GM19468 (cell line): ENCODE measurements around the gene SSR4.

Experiments used
- ATAC-seq: cut with Tn5 transposase; IDR thresholded peaks from one replicate; pipeline ENCODE4 v1.9.1; 2021; ENCODE audit warnings: mild to moderate bottlenecking, moderate library complexity, moderate number of reproducible peaks; ENCODE audit not compliant: unreplicated experiment; ENCODE audit errors: extremely low read depth

The SSR4 gene

DNA sequence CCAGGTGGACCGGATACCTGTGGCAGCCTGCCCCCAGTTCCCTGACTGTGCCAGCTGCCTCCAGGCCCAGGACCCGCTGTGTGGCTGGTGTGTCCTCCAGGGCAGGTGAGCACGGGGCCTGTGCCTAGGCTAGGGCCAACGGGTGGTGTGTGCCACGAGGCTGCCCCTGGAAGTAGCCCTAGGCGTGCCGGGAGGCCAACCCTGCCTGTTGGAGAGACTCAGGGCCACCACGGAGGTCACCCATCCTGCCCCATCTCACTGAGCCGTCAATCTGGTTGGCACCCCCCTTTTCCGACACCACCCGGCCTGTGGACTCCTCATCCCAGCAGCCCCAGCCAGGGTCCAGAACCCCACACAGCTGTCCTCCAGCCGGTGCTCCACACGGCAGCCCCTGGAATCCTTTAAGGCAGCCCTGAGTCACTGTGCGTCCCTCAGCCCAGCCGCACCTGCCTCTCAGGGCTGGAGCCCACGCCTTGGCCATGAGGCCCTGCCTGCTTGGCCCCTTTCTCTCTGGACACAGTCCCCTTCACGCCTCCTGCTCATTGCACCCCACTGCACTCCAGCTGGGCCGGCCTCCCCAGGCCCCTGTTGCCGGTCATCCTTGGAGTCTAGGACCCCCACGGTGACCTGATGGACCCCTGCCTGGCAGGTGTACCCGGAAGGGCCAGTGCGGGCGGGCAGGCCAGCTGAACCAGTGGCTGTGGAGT lies 25.2 kb upstream of the SSR4 start:
- no peak for ATAC-seq

GRCh38 chrX:153769865-153770600 lies 24.4 kb upstream of the SSR4 start:
- ATAC-seq = no peak

DNA sequence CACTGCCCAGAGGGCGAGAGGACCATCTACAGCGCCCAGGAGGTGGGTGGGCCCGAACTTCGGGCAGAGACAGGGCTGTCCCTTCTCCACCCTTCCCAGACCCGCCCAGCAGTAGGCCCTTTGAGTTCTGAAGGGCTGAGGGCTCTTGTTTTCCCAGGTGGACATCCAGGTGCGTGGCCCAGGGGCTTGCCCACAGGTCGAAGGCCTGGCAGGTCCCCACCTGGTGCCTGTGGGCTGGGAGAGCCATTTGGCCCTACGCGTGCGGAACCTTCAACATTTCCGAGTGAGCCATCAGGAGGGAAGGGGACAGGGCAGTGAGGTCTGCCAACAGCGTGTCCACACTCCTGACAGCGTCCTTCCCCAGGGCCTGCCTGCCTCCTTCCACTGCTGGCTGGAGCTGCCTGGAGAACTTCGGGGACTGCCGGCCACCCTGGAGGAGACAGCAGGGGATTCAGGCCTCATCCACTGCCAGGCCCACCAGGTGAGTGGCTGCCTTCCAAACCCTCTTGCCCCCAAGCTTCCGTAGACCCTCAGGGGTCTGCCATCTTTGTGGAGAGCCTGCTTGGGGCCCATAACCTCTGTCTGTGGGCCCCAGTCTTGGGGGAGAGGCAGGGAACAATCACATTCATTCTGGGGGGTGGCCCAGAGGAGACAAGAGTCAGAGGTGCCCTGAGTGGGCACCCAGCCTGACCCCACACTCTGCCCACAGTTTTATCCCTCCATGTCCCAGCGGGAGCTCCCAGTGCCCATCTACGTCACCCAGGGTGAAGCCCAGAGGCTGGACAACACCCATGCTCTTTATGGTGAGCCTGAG lies 23.7 kb upstream of the SSR4 start:
- no peak for ATAC-seq

DNA sequence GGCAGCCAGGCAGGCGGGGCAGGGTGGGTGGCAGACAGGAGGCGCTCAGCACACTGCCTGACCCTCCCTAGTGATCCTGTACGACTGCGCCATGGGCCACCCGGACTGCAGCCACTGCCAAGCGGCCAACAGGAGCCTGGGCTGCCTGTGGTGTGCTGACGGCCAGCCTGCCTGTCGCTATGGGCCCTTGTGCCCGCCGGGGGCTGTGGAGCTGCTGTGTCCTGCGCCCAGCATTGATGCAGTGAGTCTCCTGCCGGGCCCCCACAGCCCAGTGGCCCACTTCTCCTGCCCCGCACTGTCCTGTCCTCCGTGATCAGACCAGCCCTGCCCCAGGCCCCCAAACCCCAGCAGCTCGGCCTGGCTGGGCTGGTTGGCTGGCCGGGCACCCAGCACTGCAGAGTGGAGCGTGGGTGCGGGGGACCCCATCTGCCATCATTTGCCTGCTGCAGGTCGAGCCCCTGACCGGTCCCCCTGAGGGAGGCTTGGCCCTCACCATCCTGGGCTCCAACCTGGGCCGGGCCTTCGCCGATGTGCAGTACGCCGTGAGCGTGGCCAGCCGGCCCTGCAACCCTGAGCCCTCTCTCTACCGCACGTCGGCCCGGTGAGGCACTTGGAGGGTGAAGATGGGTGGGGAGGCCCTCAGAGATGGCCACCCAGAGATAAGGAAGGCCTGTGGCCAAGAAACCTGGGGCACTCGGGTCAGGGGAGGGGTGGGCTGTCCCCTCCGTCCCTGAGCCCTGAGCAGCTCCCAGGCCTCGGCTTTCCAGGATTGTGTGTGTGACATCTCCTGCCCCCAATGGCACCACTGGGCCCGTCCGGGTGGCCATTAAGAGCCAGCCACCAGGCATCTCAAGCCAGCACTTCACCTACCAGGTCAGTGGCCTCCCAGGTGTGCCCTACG lies 22.8 kb upstream of the SSR4 start:
- ATAC-seq = no peak

DNA sequence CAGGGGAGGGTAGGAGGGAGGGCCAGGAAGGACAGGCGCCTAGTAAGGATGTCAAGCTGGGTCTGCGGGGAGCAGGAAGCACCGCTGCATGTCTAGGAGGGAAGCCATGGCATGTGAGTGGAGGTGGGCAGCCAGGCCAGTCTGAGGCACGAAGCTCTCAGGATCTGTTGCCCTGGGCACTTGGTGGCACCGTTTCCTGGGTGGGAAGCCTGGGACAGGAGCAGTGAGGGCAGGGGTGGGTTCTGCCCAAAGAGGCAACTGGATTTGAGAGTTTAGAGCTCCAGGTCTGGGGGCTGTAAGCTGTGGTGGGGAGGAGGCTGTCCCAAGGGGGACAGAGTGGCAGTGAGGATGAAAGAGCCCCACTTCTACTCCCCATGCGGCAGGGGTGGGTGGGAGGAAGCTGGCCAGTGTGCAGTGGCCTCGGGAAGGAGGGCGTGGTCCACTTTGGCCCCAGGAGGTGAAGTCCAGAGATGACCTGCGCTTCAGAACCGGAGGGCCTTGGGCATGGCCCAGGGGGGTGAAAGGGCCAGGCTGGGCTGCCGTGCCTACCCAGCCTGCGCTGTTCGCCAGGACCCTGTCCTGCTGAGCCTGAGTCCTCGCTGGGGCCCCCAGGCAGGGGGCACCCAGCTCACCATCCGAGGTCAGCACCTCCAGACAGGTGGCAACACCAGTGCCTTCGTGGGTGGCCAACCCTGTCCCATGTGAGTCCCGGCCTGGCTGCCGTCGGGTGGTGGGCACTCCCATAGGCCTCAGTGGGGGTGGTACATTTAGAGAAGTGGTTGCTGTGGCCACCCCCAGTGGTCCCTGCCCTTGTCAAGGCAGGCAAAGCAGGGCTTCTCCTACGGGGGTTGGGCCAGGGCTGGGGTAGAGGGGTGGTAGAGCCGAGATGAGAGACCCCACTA lies 21.9 kb upstream of the SSR4 start:
- no peak for ATAC-seq

DNA sequence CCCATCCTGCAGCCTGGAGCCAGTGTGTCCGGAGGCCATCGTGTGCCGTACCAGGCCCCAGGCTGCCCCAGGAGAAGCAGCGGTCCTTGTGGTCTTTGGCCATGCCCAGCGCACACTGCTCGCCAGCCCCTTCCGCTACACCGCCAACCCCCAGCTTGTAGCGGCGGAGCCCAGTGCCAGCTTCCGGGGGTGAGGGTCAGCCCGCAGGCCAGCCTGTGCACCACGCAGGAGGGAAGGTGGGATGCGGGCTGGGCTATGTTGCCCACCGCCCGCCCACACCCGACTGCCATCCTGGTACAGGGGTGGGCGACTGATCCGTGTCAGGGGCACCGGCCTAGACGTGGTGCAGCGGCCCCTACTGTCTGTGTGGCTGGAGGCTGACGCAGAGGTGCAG lies 21.3 kb upstream of the SSR4 start:
- ATAC-seq = no peak

GRCh38 chrX:153773741-153774575 lies 20.5 kb upstream of the SSR4 start:
- ATAC-seq = no peak

- no peak for ATAC-seq
Measured at GRCh38 chrX:153774576-153775292, 19.7 kb upstream of the SSR4 start.

DNA sequence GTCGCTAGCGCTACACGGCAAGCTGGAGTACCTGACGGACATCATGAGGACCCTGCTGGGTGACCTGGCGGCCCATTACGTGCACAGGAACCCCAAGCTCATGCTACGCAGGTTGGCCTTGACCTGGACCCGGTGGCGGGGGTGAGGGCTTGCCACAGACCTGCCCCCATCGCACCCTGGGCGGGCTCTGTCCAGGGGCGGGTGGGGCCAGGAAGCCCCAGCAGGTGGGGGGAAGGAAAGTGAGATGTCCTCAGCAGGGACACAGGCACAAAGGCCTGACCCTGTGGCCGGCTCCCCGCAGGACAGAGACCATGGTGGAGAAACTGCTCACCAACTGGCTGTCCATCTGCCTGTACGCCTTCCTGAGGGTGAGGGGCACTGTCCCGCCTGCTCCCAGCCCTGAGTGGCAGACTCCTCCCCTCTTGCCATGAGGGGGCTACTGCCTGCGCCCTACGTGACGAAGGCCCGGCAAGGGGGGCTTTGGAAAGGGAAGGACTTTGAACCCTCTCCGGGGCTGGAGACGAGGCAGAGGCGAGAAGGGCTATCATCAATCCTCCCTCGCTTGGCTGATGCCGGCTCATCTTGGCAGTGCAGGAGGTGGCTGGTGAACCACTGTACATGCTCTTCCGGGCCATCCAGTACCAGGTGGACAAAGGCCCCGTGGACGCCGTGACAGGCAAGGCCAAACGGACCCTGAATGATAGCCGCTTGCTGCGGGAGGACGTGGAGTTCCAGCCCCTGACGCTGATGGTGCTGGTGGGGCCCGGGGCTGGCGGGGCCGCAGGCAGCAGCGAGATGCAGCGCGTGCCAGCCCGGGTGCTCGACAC lies 19.0 kb upstream of the SSR4 start:
- ATAC-seq = no peak

DNA sequence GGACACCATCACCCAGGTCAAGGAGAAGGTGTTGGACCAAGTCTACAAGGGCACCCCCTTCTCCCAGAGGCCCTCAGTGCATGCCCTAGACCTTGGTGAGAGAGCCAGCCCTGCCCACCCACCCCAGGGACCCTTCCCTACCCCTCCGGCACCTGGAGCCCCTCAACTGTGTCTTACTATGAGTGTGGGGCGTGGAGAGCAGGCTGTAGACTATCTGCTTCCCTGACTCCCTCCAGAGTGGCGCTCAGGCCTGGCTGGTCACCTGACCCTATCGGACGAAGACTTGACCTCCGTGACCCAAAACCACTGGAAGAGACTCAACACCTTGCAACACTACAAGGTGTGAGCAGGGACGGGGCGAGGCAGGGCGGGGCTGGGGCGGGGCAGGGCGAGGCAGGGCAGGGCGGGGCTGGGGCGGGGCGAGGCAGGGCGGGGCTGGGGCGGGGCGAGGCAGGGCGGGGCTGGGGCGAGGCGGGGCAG lies 18.3 kb upstream of the SSR4 start:
- ATAC-seq = no peak

- ATAC-seq = no peak
Measured at GRCh38 chrX:153776611-153777045, 17.8 kb upstream of the SSR4 start.

GRCh38 chrX:153777261-153778090 lies 17.0 kb upstream of the SSR4 start:
- ATAC-seq = no peak

- no peak for ATAC-seq
Measured at GRCh38 chrX:153778181-153778580, 16.3 kb upstream of the SSR4 start.

GRCh38 chrX:153778684-153779101 lies 15.8 kb upstream of the SSR4 start:
- ATAC-seq = no peak

DNA sequence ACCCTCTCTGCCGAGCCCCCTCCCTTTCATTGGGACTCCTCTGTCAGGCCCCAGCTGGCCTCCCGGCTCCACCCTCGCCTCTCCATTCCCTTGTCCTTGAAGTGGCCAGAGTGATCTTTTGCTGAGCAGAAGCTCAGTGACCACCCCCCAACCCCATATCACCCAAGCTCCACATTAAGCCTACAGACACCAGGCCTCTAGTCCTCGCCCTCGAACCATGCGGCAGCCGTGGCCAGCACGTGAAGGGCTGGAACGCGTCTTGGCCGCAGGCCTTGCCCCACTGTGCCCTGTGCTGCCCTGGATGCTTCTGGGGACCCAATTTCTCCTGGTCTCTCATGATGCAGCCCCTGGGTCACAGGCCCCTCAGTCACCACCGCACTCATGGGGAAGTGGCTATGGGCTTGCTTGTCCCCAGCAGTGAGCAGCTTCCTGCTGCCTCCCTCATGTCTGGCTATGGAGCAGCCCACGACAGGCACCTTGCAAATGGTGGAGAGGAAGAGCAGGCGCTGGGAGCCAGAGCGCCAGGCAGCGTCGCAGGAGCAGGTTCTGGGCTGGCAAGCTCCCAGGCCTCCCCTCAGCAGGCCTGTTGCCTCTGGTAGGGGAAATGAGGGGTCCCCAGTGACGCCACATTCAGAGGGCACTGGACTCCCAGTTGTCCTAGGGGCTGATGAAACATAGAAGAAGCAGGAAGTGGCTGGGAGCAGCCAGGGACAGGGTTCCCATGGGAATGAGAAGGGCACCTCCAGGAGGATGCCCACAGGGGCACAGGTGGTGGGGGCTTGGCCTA lies 14.4 kb upstream of the SSR4 start:
- ATAC-seq = no peak
